Panc1 (cell line): ENCODE results near the gene ACER3. TPM values are rescaled to one million over a fixed set of nuclear protein-coding genes. Genes with fewer than 3 reads are reported as not detected.

Experiments
- ATAC-seq: fragments of 200-7000 bp; cut with Tn5 transposase; 2 replicates; pipeline ENCODE4 v1.9.1; 2020; ENCODE audit warnings: mild to moderate bottlenecking, moderate library complexity
- BruUV-seq: library from RNA; stranded (reverse); fragments of 400-500 nt; replicated peaks from 2 replicates; lab custom pipeline; 2021; lab: Mats Ljungman, UMichigan
- CTCF ChIA-PET: fragments of 300-600 bp; sonication (Branson Sonifier 250); formaldehyde crosslinking; loops from one replicate; lab custom pipeline; 2022; ENCODE audit warnings: antibody characterized with exemption; lab: Charles Lee
- POLR2A ChIA-PET: fragments of 300-600 bp; sonication (Branson Sonifier 250); formaldehyde crosslinking; loops from one replicate; lab custom pipeline; 2022; ENCODE audit warnings: antibody characterized with exemption; lab: Charles Lee
- DNase-seq: peaks from one replicate; pipeline ENCODE4 v3.0.0-alpha.2; 2010; ENCODE audit warnings: low read depth, low spot score
- H3K27ac ChIP-seq: 2 replicates; pipeline ENCODE4 v1.5.1; 2011; ENCODE audit warnings: mild to moderate bottlenecking, low read length, inconsistent platforms
- H3K27me3 ChIP-seq: fragments of 200-500 bp; sonication (Bioruptor generic); 2 replicates; pipeline ENCODE4 v1.6.0; 2014; ENCODE audit warnings: low read length, inconsistent platforms; ENCODE audit not compliant: control insufficient read depth, insufficient read depth
- H3K36me3 ChIP-seq: fragments of 200-500 bp; sonication (Bioruptor generic); 2 replicates; pipeline ENCODE4 v1.5.1; 2014; ENCODE audit warnings: inconsistent platforms, mild to moderate bottlenecking, low read length, moderate library complexity; ENCODE audit not compliant: control insufficient read depth, insufficient read depth
- H3K4me1 ChIP-seq: 2 replicates; pipeline ENCODE4 v1.5.1; 2011; ENCODE audit warnings: inconsistent platforms, mild to moderate bottlenecking, low read length, moderate library complexity; ENCODE audit not compliant: control insufficient read depth, insufficient read depth
- H3K4me3 ChIP-seq, 2 experiments: 2 replicates each; pipeline ENCODE4 v1.5.1; 2011 to 2012; ENCODE audit warnings: low read depth in 2 of 2, low read length in 2 of 2, mild to moderate bottlenecking in 2 of 2, inconsistent platforms in 1 of 2, moderate library complexity in 1 of 2
- H3K9me3 ChIP-seq: fragments of 200-500 bp; sonication (Bioruptor generic); 2 replicates; pipeline ENCODE4 v1.5.1; 2014; ENCODE audit warnings: low read depth, mild to moderate bottlenecking, inconsistent platforms, low read length, moderate library complexity; ENCODE audit not compliant: control insufficient read depth, insufficient read depth
- POLR2AphosphoS5 ChIP-seq: IDR thresholded peaks from 2 replicates; pipeline ENCODE4 v1.6.1; 2012; ENCODE audit warnings: mild to moderate bottlenecking, low read depth, low read length, moderate library complexity
- SIN3A ChIP-seq: IDR thresholded peaks from 2 replicates; pipeline ENCODE4 v1.6.1; 2012; ENCODE audit warnings: low read depth, mild to moderate bottlenecking, low read length, moderate library complexity, borderline replicate concordance; ENCODE audit not compliant: insufficient read depth
- TCF7L2 ChIP-seq: IDR thresholded peaks from 2 replicates; pipeline ENCODE4 v1.6.1; 2011; ENCODE audit warnings: mild to moderate bottlenecking, low read depth, low read length, inconsistent platforms
- in situ Hi-C: cut with HindIII; loops from 2 replicates; pipeline ENCODE4 v1.10.0; 2016; ENCODE audit warnings: low sequenced_read_pairs, low pct_unique_long_range_greater_than_20kb
- intact Hi-C: fragments of 100-400 bp; cut with micrococcal nuclease; formaldehyde crosslinking; loops from one replicate; pipeline ENCODE4 v1.10.0; 2022; ENCODE audit not compliant: unreplicated experiment
- total RNA-seq: library from RNA; stranded (reverse); gene quantifications from one replicate; pipeline ENCODE4 v1.2.1, GENCODE V29; 2021; ENCODE audit not compliant: unreplicated experiment
- TF ChIP-seq, protein P1 (sequence below): fragments of 450-650 bp; IDR thresholded peaks from 2 replicates; pipeline ENCODE4 v1.5.1; 2017; ENCODE audit warnings: mild to moderate bottlenecking
- TF ChIP-seq, protein P2 (sequence below), 2 experiments: IDR thresholded peaks; 2 replicates each; pipeline ENCODE4 v1.6.1; 2011 to 2012; ENCODE audit warnings: low read depth in 2 of 2, control low read depth in 1 of 2, low read length in 1 of 2, mild to moderate bottlenecking in 1 of 2, moderate library complexity in 1 of 2; ENCODE audit not compliant: insufficient read depth in 1 of 2

The ACER3 gene
- total RNA-seq, 1 experiment from 2014 or later = 41.8 TPM

DNA sequence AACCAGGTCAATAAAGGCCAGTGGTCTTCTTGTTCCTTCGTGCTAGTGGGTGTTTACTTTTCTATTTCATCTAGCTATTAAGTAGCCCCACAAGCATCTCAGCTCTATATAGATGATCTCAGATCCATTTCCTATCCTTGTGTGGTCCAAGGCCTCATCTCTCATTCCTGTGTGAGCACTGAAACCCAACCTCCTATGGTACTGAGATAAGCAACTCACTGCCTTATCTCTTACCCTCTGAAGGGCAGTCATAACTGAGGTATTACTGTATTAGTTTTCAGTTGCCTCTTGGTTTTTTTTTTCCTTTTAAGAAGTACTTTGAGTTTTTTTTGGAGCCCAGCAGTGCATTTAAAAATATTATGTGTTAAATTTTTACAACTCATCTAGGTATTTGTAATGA, 28.3 kb downstream of the ACER3 start:
- ATAC-seq (no peak), DNase-seq (no peak)
- Histone ChIP-seq H3K9me3 (no peaks in the 10 kb centered on the region), H3K4me3 (no peak overlapping the region), H3K36me3 (no peaks in the 10 kb centered on the region), H3K4me1 (peaks cover 10% of the 10 kb centered on the region), H3K27me3 (no peaks in the 10 kb centered on the region), H3K27ac (no peak overlapping the region)
- intact Hi-C loops (no loop called here), in situ Hi-C loops (no loop called here)
- no TSS peak for BruUV-seq
- CTCF ChIA-PET = interaction anchor here (0.8 to 1.0 kb wide), 2 partner anchors 30 to 31 kb away, joined by 3 read pairs; no protein-coding TSS in a partner anchor
- TF ChIP-seq, protein P1, sequence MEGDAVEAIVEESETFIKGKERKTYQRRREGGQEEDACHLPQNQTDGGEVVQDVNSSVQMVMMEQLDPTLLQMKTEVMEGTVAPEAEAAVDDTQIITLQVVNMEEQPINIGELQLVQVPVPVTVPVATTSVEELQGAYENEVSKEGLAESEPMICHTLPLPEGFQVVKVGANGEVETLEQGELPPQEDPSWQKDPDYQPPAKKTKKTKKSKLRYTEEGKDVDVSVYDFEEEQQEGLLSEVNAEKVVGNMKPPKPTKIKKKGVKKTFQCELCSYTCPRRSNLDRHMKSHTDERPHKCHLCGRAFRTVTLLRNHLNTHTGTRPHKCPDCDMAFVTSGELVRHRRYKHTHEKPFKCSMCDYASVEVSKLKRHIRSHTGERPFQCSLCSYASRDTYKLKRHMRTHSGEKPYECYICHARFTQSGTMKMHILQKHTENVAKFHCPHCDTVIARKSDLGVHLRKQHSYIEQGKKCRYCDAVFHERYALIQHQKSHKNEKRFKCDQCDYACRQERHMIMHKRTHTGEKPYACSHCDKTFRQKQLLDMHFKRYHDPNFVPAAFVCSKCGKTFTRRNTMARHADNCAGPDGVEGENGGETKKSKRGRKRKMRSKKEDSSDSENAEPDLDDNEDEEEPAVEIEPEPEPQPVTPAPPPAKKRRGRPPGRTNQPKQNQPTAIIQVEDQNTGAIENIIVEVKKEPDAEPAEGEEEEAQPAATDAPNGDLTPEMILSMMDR = no peak
- no peak for TF ChIP-seq TCF7L2
- no peak for TF ChIP-seq SIN3A
- TF ChIP-seq, protein P2, sequence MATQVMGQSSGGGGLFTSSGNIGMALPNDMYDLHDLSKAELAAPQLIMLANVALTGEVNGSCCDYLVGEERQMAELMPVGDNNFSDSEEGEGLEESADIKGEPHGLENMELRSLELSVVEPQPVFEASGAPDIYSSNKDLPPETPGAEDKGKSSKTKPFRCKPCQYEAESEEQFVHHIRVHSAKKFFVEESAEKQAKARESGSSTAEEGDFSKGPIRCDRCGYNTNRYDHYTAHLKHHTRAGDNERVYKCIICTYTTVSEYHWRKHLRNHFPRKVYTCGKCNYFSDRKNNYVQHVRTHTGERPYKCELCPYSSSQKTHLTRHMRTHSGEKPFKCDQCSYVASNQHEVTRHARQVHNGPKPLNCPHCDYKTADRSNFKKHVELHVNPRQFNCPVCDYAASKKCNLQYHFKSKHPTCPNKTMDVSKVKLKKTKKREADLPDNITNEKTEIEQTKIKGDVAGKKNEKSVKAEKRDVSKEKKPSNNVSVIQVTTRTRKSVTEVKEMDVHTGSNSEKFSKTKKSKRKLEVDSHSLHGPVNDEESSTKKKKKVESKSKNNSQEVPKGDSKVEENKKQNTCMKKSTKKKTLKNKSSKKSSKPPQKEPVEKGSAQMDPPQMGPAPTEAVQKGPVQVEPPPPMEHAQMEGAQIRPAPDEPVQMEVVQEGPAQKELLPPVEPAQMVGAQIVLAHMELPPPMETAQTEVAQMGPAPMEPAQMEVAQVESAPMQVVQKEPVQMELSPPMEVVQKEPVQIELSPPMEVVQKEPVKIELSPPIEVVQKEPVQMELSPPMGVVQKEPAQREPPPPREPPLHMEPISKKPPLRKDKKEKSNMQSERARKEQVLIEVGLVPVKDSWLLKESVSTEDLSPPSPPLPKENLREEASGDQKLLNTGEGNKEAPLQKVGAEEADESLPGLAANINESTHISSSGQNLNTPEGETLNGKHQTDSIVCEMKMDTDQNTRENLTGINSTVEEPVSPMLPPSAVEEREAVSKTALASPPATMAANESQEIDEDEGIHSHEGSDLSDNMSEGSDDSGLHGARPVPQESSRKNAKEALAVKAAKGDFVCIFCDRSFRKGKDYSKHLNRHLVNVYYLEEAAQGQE (IDR thresholded peaks at IDR 0.05; ENCODE audit: insufficient read depth in 1 of 2, low read depth in 2 of 2, low read length in 1 of 2) = no peak
- no peak for TF ChIP-seq POLR2AphosphoS5
- POLR2A ChIA-PET = no interaction called here

DNA sequence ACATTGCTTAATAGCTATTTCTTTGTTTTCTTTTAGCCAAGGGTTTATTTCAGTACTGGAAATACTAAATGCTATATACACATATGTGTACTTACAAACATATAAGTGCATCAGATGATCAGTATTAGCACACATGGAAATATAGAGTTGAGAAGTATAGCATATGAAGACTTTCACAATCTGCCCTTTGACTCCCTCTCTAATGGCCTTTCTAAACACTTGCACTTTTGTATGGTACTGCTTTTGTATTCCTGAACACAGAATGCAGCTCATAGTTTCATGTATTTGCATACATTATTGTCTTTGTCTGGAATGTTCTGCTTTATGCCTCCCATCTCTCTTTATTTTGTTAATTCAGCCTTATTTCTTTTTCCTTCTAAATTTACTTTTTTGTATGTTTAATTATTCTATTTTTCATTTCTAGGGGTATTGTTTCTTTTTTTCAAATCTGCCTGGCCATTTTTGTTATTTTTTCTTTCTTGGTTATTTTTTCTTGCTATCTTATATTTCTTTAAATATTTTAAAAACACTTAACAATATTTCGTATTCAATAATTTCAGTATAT, 28.8 kb downstream of the ACER3 start:
- ATAC-seq = no peak
- POLR2A ChIA-PET = no interaction called here
- no TSS peak for BruUV-seq

More for the DNA sequence above, 28.8 kb downstream of the ACER3 start:
- in situ Hi-C loops (no loop called here), intact Hi-C loops (no loop called here)
- no peak for TF ChIP-seq POLR2AphosphoS5
- TF ChIP-seq, protein P1 = no peak
- TF ChIP-seq SIN3A = no peak
- DNase-seq = no peak
- H3K4me1 ChIP-seq = peaks cover 10% of the 10 kb centered on the region
- no peak overlapping the region for H3K27ac ChIP-seq
- no peaks in the 10 kb centered on the region for H3K36me3 ChIP-seq
- H3K9me3 ChIP-seq = no peaks in the 10 kb centered on the region
- H3K27me3 ChIP-seq = no peaks in the 10 kb centered on the region
- no peak overlapping the region for H3K4me3 ChIP-seq
- CTCF ChIA-PET = interaction anchor here (1.0 kb wide), 1 partner anchor 29 kb away, joined by 3 read pairs; no protein-coding TSS in a partner anchor
